DOHH2 (cell line): ENCODE results near the gene ANKRD30B.
"Not testable (repeated sequence)": the region's sequence is repeated elsewhere in the genome, so short reads cannot be mapped to it uniquely, and the experiment has no call there.

Experiments
- CTCF ChIP-seq: fragments of 200-600 bp; sonication (generic); IDR thresholded peaks from one replicate; pipeline ENCODE4 v1.5.1; 2014; ENCODE audit warnings: antibody characterized with exemption, mild to moderate bottlenecking, low read depth, low read length; ENCODE audit not compliant: poor library complexity, severe bottlenecking
- EZH2phosphoT487 ChIP-seq: fragments of 200-600 bp; sonication (generic); IDR thresholded peaks from 2 replicates; pipeline ENCODE4 v1.6.1; 2017; ENCODE audit warnings: borderline replicate concordance, mild to moderate bottlenecking, antibody characterized with exemption, low read length, moderate library complexity, mixed read lengths

DNA sequence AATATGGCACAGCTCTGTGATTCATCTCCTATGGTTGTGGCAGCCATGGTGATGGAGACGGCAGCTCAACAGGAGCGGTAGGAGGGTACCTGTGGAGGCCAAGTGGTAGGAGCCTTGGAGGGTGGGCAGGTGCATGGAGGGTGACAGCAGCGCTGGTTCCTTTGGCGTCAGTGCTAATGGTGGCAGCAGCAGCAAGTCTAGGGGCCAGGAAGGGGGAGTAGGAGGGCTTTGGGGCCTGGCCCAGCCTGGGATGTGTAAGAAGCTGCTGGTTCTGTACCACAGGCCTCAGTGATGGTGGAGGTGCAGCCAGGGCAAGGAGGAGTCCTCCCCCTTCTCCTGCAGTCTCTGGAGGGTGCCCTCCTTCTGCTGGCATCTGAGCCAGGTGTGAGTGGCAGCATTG lies 120.0 kb downstream of the ANKRD30B start:
- not testable (repeated sequence) for TF ChIP-seq CTCF, EZH2phosphoT487
